ENCODE data around the gene PHACTR1.

PHACTR1 gene

GRCh38 chr6:12803486-12803885, 86.9 kb downstream of the PHACTR1 start:
- no peak for DNase-seq (ENCODE audit: low read depth)
- no peak overlapping the region for H3K9ac ChIP-seq (ENCODE audit: low read length)
- no peaks in the 10 kb centered on the region for H3K27me3 ChIP-seq (replicated peaks; ENCODE audit: control insufficient read depth, insufficient read depth, low read length)
- H3K36me3 ChIP-seq (ENCODE audit: control insufficient read depth, insufficient read depth, low read length, severe bottlenecking): no peaks in the 10 kb centered on the region
- H3K4me3 ChIP-seq (ENCODE audit: low read length): no peak overlapping the region
- H3K9me3 ChIP-seq (ENCODE audit: control insufficient read depth, low read length): no peaks in the 10 kb centered on the region
- peaks cover 6% of the 10 kb centered on the region for H3K4me1 ChIP-seq (ENCODE audit: control insufficient read depth, insufficient read depth, low read length)

- Histone ChIP-seq H3K27me3 (replicated peaks; ENCODE audit: control insufficient read depth, insufficient read depth, low read length) (no peaks in the 10 kb centered on the region), H3K4me3 (ENCODE audit: low read length) (no peak overlapping the region), H3K9me3 (ENCODE audit: control insufficient read depth, low read length) (no peaks in the 10 kb centered on the region), H3K4me1 (ENCODE audit: control insufficient read depth, insufficient read depth, low read length) (peaks cover 6% of the 10 kb centered on the region), H3K9ac (ENCODE audit: low read length) (no peak overlapping the region), H3K36me3 (ENCODE audit: control insufficient read depth, insufficient read depth, low read length, severe bottlenecking) (no peaks in the 10 kb centered on the region)
- no peak for DNase-seq (ENCODE audit: low read depth)
Observed at GRCh38 chr6:12804952-12805645, 88.5 kb downstream of the PHACTR1 start.

GRCh38 chr6:12806136-12806535, 89.6 kb downstream of the PHACTR1 start:
- Histone ChIP-seq H3K27me3 (replicated peaks; ENCODE audit: control insufficient read depth, insufficient read depth, low read length) (no peaks in the 10 kb centered on the region), H3K9ac (ENCODE audit: low read length) (no peak overlapping the region)

DNA sequence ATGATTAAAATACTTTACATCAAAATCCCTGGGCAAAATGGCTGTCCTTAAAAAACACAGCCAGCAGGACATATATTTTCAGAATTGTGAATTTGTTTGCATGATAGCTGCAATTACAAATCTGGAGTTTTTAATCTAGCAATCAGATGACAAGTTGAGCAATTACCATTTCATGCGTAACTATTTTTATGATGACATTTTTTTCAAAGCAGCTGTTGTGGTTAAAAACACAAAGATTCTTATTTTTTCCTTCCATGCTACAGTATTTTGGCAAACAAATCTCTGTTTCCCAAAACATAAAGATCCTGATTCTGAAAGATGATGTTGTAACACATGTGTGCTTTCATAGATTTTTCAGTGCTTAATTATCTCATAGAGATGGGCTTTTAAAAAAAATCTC, 90.2 kb downstream of the PHACTR1 start:
- no peaks in the 10 kb centered on the region for H3K9me3 ChIP-seq (ENCODE audit: control insufficient read depth, low read length)
- no peaks in the 10 kb centered on the region for H3K27me3 ChIP-seq (replicated peaks; ENCODE audit: control insufficient read depth, insufficient read depth, low read length)
- no peak for DNase-seq (ENCODE audit: low read depth)
- peaks cover 6% of the 10 kb centered on the region for H3K4me1 ChIP-seq (ENCODE audit: control insufficient read depth, insufficient read depth, low read length)
- H3K9ac ChIP-seq (ENCODE audit: low read length): no peak overlapping the region
- H3K4me3 ChIP-seq (ENCODE audit: low read length): no peak overlapping the region
- no peaks in the 10 kb centered on the region for H3K36me3 ChIP-seq (ENCODE audit: control insufficient read depth, insufficient read depth, low read length, severe bottlenecking)

More at GRCh38 chr6:12806136-12806535, 89.6 kb downstream of the PHACTR1 start:
- DNase-seq (ENCODE audit: low read depth): no peak
- Histone ChIP-seq H3K4me3 (ENCODE audit: low read length) (no peak overlapping the region), H3K36me3 (ENCODE audit: control insufficient read depth, insufficient read depth, low read length, severe bottlenecking) (no peaks in the 10 kb centered on the region), H3K9me3 (ENCODE audit: control insufficient read depth, low read length) (no peaks in the 10 kb centered on the region), H3K4me1 (ENCODE audit: control insufficient read depth, insufficient read depth, low read length) (peaks cover 6% of the 10 kb centered on the region)

- no peaks in the 10 kb centered on the region for H3K36me3 ChIP-seq (ENCODE audit: control insufficient read depth, insufficient read depth, low read length, severe bottlenecking)
- H3K9me3 ChIP-seq (ENCODE audit: control insufficient read depth, low read length): no peaks in the 10 kb centered on the region
- H3K4me1 ChIP-seq (ENCODE audit: control insufficient read depth, insufficient read depth, low read length): no peaks in the 10 kb centered on the region
- no peak overlapping the region for H3K9ac ChIP-seq (ENCODE audit: low read length)
- DNase-seq (ENCODE audit: low read depth): no peak
- peaks cover 3% of the 10 kb centered on the region for H3K27me3 ChIP-seq (replicated peaks; ENCODE audit: control insufficient read depth, insufficient read depth, low read length)
- no peak overlapping the region for H3K4me3 ChIP-seq (ENCODE audit: low read length)
Observed at GRCh38 chr6:12811519-12811918, 95.0 kb downstream of the PHACTR1 start.

DNA sequence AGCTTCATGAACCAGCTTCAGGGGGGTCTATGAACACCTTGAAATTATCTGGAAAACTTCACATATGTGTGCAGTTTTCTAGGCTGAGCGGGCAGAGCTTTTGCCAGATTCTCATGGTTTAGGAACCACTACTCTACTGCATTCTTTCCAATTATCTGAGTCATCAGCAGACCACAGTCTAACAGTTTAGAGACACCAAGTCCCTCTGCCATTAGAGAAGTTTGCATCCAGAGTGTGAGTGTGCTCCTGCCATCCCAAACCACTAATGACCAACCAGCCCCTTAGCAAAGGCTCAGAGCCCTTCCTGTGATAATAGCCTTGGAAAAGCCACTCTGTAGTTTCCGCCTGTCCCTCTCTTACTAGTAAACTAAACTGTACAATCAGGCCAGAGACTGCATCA, 96.8 kb downstream of the PHACTR1 start:
- no peaks in the 10 kb centered on the region for H3K36me3 ChIP-seq (ENCODE audit: control insufficient read depth, insufficient read depth, low read length, severe bottlenecking)
- H3K27me3 ChIP-seq (replicated peaks; ENCODE audit: control insufficient read depth, insufficient read depth, low read length): peaks cover 8% of the 10 kb centered on the region
- no peaks in the 10 kb centered on the region for H3K4me1 ChIP-seq (ENCODE audit: control insufficient read depth, insufficient read depth, low read length)
- H3K9ac ChIP-seq (ENCODE audit: low read length): no peak overlapping the region
- H3K4me3 ChIP-seq (ENCODE audit: low read length): no peak overlapping the region
- no peak for DNase-seq (ENCODE audit: low read depth)
- H3K9me3 ChIP-seq (ENCODE audit: control insufficient read depth, low read length): no peaks in the 10 kb centered on the region

DNA sequence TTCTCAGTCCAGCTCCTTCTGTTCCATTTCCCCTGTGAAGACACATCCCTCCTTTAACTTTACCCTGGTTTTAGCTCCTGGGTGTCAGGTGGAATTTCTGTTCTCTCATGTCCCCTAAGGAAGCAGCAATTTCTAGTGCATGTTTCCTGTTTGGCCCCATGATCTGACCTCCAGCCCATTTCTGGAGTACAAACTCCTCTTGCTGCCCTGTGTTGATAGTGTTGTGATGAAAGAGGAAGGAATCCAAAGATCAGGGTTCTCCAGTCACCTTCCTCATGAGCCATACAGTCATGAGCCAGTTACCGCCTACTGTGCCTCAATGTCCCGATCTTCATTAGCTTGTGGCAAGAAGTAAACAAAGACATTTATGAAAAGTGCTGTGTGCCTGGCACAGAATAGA, 97.4 kb downstream of the PHACTR1 start:
- Histone ChIP-seq H3K9ac (ENCODE audit: low read length) (no peak overlapping the region), H3K4me3 (ENCODE audit: low read length) (no peak overlapping the region), H3K4me1 (ENCODE audit: control insufficient read depth, insufficient read depth, low read length) (no peaks in the 10 kb centered on the region), H3K27me3 (replicated peaks; ENCODE audit: control insufficient read depth, insufficient read depth, low read length) (peaks cover 8% of the 10 kb centered on the region), H3K36me3 (ENCODE audit: control insufficient read depth, insufficient read depth, low read length, severe bottlenecking) (no peaks in the 10 kb centered on the region), H3K9me3 (ENCODE audit: control insufficient read depth, low read length) (no peaks in the 10 kb centered on the region)
- DNase-seq (ENCODE audit: low read depth): no peak

GRCh38 chr6:12815089-12815488, 98.5 kb downstream of the PHACTR1 start:
- no peaks in the 10 kb centered on the region for H3K4me1 ChIP-seq (ENCODE audit: control insufficient read depth, insufficient read depth, low read length)
- no peaks in the 10 kb centered on the region for H3K36me3 ChIP-seq (ENCODE audit: control insufficient read depth, insufficient read depth, low read length, severe bottlenecking)
- H3K27me3 ChIP-seq (replicated peaks; ENCODE audit: control insufficient read depth, insufficient read depth, low read length): peaks cover 8% of the 10 kb centered on the region
- H3K4me3 ChIP-seq (ENCODE audit: low read length): no peak overlapping the region
- H3K9me3 ChIP-seq (ENCODE audit: control insufficient read depth, low read length): no peaks in the 10 kb centered on the region
- no peak for DNase-seq (ENCODE audit: low read depth)
- H3K9ac ChIP-seq (ENCODE audit: low read length): no peak overlapping the region

GRCh38 chr6:12815884-12816600, 99.5 kb downstream of the PHACTR1 start:
- Histone ChIP-seq H3K27me3 (replicated peaks; ENCODE audit: control insufficient read depth, insufficient read depth, low read length) (peaks cover 11% of the 10 kb centered on the region), H3K9ac (ENCODE audit: low read length) (no peak overlapping the region), H3K36me3 (ENCODE audit: control insufficient read depth, insufficient read depth, low read length, severe bottlenecking) (no peaks in the 10 kb centered on the region), H3K4me1 (ENCODE audit: control insufficient read depth, insufficient read depth, low read length) (no peaks in the 10 kb centered on the region), H3K4me3 (ENCODE audit: low read length) (no peak overlapping the region), H3K9me3 (ENCODE audit: control insufficient read depth, low read length) (no peaks in the 10 kb centered on the region)
- no peak for DNase-seq (ENCODE audit: low read depth)

GRCh38 chr6:12818324-12818723, 101.8 kb downstream of the PHACTR1 start:
- Histone ChIP-seq H3K36me3 (ENCODE audit: control insufficient read depth, insufficient read depth, low read length, severe bottlenecking) (no peaks in the 10 kb centered on the region), H3K27me3 (replicated peaks; ENCODE audit: control insufficient read depth, insufficient read depth, low read length) (peaks cover 11% of the 10 kb centered on the region), H3K4me1 (ENCODE audit: control insufficient read depth, insufficient read depth, low read length) (no peaks in the 10 kb centered on the region), H3K9ac (ENCODE audit: low read length) (no peak overlapping the region), H3K9me3 (ENCODE audit: control insufficient read depth, low read length) (no peaks in the 10 kb centered on the region), H3K4me3 (ENCODE audit: low read length) (no peak overlapping the region)
- no peak for DNase-seq (ENCODE audit: low read depth)

DNA sequence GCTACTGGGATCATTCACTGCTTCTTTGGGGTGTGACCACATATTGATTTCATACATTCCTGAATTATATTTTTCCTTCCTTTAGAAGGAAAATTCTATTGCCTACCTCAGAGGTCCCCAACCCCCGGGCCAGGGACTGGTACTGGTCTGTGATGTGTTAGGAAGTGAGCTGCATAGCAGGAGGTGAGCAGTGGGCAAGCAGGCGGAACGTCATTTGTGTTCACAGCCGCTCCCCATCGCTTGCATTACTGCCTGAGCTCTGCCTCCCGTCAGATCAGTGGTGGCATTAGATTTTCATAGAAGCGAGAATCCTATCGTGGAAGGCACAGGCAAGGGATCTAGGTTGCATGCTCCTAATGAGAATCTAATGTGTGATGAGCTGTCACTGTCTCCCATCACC, 107.3 kb downstream of the PHACTR1 start:
- H3K4me3 ChIP-seq (ENCODE audit: low read length): no peak overlapping the region
- H3K9ac ChIP-seq (ENCODE audit: low read length): no peak overlapping the region
- H3K4me1 ChIP-seq (ENCODE audit: control insufficient read depth, insufficient read depth, low read length): no peaks in the 10 kb centered on the region
- H3K36me3 ChIP-seq (ENCODE audit: control insufficient read depth, insufficient read depth, low read length, severe bottlenecking): no peaks in the 10 kb centered on the region
- DNase-seq (ENCODE audit: low read depth): no peak
- H3K9me3 ChIP-seq (ENCODE audit: control insufficient read depth, low read length): no peaks in the 10 kb centered on the region
- peaks cover 3% of the 10 kb centered on the region for H3K27me3 ChIP-seq (replicated peaks; ENCODE audit: control insufficient read depth, insufficient read depth, low read length)
